ENCODE results near the gene PACRG. TPM values are rescaled to one million over a fixed set of nuclear protein-coding genes. Genes with fewer than 3 reads are reported as not detected.

PACRG gene
- total RNA-seq, 1 donor from 2014 or later: under 0.01 TPM

DNA sequence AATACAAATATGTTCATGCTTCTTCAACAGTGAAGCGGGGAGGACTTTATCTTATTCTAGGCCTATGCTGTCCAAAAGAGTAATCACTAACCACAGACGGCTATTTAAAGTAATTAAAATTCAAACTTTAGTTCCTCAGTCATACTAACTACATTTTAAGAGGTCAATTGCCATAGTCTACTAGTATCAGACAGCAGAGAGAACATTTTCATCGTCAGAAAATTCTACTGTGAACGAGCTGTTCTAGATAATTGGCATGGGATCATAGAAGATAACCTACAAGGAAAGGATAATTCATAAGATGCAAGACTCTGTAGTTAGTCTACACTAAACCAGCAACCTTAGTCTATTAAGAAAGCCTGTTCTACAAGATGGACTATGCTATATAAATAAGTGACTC lies 44.6 kb upstream of the PACRG start:
- TF ChIP-seq, protein P1, sequence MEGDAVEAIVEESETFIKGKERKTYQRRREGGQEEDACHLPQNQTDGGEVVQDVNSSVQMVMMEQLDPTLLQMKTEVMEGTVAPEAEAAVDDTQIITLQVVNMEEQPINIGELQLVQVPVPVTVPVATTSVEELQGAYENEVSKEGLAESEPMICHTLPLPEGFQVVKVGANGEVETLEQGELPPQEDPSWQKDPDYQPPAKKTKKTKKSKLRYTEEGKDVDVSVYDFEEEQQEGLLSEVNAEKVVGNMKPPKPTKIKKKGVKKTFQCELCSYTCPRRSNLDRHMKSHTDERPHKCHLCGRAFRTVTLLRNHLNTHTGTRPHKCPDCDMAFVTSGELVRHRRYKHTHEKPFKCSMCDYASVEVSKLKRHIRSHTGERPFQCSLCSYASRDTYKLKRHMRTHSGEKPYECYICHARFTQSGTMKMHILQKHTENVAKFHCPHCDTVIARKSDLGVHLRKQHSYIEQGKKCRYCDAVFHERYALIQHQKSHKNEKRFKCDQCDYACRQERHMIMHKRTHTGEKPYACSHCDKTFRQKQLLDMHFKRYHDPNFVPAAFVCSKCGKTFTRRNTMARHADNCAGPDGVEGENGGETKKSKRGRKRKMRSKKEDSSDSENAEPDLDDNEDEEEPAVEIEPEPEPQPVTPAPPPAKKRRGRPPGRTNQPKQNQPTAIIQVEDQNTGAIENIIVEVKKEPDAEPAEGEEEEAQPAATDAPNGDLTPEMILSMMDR (IDR thresholded peaks at IDR 0.05; ENCODE audit: insufficient read depth, low read length, severe bottlenecking): no peak
- Histone ChIP-seq H3K4me3 (ENCODE audit: low read depth, low read length) (no peak overlapping the region), H3K27me3 (ENCODE audit: control insufficient read depth, insufficient read depth, low read length) (no peaks in the 10 kb centered on the region), H3K36me3 (ENCODE audit: control insufficient read depth, insufficient read depth, low read length) (no peaks in the 10 kb centered on the region)
- FAIRE-seq (no peak), DNase-seq (ENCODE audit: low read depth) (peak; percentile 41)

DNA sequence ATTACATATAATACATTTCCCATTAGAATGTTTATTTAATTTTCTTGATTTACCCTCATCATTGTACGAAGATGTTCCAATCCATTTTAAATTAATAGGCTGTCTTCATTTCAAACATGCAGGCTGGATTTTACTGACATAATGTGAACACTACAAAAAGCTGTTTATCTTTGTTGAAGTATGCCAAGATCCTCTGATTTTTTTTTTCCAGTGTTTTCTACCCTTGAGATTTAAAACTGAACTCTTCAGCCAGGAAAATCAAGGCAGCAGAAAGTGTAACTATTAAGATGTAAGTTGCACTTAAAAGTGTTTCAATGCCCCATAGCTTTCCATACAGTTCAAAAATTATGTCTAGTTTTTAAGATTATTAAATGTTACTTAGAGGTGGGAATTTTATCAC lies 43.7 kb upstream of the PACRG start:
- Histone ChIP-seq H3K4me3 (ENCODE audit: low read depth, low read length) (no peak overlapping the region), H3K27me3 (ENCODE audit: control insufficient read depth, insufficient read depth, low read length) (no peaks in the 10 kb centered on the region), H3K36me3 (ENCODE audit: control insufficient read depth, insufficient read depth, low read length) (no peaks in the 10 kb centered on the region)
- DNase-seq (ENCODE audit: low read depth): no peak
- TF ChIP-seq, protein P1 (IDR thresholded peaks at IDR 0.05; ENCODE audit: insufficient read depth, low read length, severe bottlenecking): no peak
- FAIRE-seq: no peak

DNA sequence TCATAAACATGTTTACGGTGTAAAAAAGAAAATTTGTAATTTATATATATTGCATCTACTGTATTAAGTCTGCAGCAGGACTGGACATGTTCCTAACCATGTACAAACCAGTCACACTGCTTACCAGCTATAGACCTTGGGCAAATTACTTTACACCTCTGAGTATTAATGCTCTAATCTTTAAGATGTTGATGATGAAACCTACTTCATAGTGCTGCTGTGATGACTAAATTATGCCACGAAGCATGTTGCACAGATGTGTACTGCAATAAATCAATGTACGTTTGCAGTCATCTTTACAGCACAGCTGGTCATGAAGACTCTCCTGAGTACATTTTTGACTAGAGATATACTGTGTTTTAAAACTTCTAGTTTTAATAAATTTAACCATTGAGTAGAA lies 42.8 kb upstream of the PACRG start:
- DNase-seq (ENCODE audit: low read depth): peak; percentile 85

DNA sequence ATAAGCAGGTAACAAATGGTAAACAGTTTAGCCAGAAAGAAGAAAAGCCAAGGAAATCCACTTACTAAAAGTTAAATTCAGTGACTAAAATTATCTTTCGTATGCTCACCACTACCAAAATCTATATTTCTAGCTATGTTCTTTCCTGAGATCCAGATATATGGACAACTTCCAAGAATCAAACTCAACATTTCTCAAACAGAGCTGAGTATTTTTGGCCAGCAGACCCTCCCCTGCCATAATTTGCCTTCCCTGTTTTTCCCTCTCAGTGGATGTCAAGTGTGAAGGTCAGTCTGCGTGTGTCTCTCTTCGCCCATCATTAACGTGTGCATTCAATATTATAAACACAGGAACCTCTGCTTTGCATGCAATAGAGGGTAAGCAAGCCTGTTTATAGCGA lies 42.2 kb upstream of the PACRG start:
- FAIRE-seq: no peak
- no peak for DNase-seq (ENCODE audit: low read depth)
- Histone ChIP-seq H3K4me3 (ENCODE audit: low read depth, low read length) (no peak overlapping the region), H3K36me3 (ENCODE audit: control insufficient read depth, insufficient read depth, low read length) (no peaks in the 10 kb centered on the region), H3K27me3 (ENCODE audit: control insufficient read depth, insufficient read depth, low read length) (no peaks in the 10 kb centered on the region)
- TF ChIP-seq, protein P1 (IDR thresholded peaks at IDR 0.05; ENCODE audit: insufficient read depth, low read length, severe bottlenecking): no peak

More for the DNA sequence above, 42.8 kb upstream of the PACRG start:
- Histone ChIP-seq H3K27me3 (ENCODE audit: control insufficient read depth, insufficient read depth, low read length) (no peaks in the 10 kb centered on the region), H3K36me3 (ENCODE audit: control insufficient read depth, insufficient read depth, low read length) (no peaks in the 10 kb centered on the region), H3K4me3 (ENCODE audit: low read depth, low read length) (no peak overlapping the region)
- TF ChIP-seq, protein P1 (IDR thresholded peaks at IDR 0.05; ENCODE audit: insufficient read depth, low read length, severe bottlenecking): no peak
- FAIRE-seq: peak; percentile 28

DNA sequence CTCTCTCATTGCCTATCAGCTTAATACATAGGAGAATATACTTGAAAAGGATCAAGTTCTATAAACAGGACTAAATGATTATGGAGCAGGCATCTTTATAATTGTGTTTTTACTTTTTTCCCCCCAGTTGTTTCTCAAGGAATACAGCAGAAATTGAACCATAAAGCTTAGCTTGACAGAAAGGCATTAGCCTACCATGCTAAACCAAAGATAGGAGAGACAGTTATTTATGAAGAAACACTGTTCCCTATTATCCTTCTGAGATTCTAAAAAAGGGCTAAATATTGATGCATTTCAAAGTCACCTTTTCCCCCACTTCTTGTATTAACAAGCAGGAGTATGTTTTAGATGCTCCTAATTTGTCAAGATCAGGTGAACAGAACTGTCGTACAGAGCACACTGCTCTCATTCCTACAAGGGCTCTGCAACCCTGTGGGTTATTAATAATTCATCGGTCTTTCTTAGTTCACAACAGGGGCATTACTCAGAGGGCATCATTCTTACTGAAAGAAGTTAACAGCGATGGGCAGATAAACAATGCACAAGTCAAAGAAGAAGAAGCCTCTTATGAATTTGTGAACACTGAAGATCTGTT lies 38.9 kb upstream of the PACRG start:
- TF ChIP-seq, protein P1 (IDR thresholded peaks at IDR 0.05; ENCODE audit: insufficient read depth, low read length, severe bottlenecking): no peak
- H3K27me3 ChIP-seq (ENCODE audit: control insufficient read depth, insufficient read depth, low read length): no peaks in the 10 kb centered on the region
- FAIRE-seq (no peak), DNase-seq (ENCODE audit: low read depth) (no peak)
- H3K4me3 ChIP-seq (ENCODE audit: low read depth, low read length): no peak overlapping the region
- no peaks in the 10 kb centered on the region for H3K36me3 ChIP-seq (ENCODE audit: control insufficient read depth, insufficient read depth, low read length)

DNA sequence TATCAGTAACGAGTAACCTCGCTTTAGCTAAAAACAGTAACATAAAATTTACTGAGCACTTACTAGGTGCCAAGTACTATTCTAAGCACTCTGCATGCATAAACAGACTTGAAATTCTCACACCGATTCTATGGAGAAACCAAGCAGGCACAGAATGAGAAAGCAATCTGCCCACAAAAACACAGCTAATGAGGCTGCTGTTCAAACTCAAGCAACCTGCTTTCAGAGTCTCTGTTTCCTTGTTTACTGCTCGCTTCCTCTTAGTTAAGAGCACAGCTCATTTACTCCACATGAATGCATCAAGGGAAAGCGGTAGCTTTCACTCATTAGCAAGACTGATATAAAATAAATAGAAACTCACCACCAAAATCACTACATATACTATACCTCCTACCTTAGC lies 37.6 kb upstream of the PACRG start:
- FAIRE-seq (no peak), DNase-seq (ENCODE audit: low read depth) (no peak)
- Histone ChIP-seq H3K27me3 (ENCODE audit: control insufficient read depth, insufficient read depth, low read length) (no peaks in the 10 kb centered on the region), H3K4me3 (ENCODE audit: low read depth, low read length) (no peak overlapping the region), H3K36me3 (ENCODE audit: control insufficient read depth, insufficient read depth, low read length) (no peaks in the 10 kb centered on the region)
- TF ChIP-seq, protein P1 (IDR thresholded peaks at IDR 0.05; ENCODE audit: insufficient read depth, low read length, severe bottlenecking): no peak
